Activated CD4-positive, alpha-beta T cell treated with anti-CD3 and anti-CD28 coated beads for 24 hours (primary cell): Measurements from ENCODE around the gene ADRB2.
"Not testable (repeated sequence)": the region's sequence is repeated elsewhere in the genome, so short reads cannot be mapped to it uniquely, and the experiment has no call there.

ENCODE experiments used
- DNase-seq, 2 donors: peaks; one replicate each; pipeline ENCODE4 v3.0.0-alpha.2; 2020; ENCODE audit warnings: low read depth in 2 of 2

Gene ADRB2

DNA sequence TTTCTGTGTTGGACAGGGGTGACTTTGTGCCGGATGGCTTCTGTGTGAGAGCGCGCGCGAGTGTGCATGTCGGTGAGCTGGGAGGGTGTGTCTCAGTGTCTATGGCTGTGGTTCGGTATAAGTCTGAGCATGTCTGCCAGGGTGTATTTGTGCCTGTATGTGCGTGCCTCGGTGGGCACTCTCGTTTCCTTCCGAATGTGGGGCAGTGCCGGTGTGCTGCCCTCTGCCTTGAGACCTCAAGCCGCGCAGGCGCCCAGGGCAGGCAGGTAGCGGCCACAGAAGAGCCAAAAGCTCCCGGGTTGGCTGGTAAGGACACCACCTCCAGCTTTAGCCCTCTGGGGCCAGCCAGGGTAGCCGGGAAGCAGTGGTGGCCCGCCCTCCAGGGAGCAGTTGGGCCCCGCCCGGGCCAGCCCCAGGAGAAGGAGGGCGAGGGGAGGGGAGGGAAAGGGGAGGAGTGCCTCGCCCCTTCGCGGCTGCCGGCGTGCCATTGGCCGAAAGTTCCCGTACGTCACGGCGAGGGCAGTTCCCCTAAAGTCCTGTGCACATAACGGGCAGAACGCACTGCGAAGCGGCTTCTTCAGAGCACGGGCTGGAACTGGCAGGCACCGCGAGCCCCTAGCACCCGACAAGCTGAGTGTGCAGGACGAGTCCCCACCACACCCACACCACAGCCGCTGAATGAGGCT, at the start of gene ADRB2:
Gene ADRB2 (plus strand): TSS at position 559 of the 686 bp plus-strand sequence. CDS start 221 bp downstream, outside the sequence.
- DNase-seq = peak; percentile 66 to 70

DNA sequence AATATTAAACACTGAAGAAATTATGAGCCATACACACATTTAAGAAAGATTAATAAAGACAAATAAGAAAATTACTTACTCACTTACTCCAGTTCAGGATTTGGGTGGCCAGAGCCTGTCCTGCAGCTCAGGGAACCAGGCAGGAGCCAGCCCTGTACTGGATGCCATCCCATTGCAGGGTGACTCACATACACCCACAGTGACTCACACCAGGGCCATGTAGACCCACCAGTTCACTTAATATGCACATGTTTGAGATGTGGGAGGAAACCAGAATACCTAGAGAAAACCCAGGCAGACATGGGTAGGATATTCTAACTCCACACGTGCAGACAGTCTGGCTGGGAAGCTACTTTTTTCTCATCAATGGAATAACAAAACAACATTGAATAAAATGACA, 49.6 kb upstream of the ADRB2 start:
- no peak for DNase-seq

DNA sequence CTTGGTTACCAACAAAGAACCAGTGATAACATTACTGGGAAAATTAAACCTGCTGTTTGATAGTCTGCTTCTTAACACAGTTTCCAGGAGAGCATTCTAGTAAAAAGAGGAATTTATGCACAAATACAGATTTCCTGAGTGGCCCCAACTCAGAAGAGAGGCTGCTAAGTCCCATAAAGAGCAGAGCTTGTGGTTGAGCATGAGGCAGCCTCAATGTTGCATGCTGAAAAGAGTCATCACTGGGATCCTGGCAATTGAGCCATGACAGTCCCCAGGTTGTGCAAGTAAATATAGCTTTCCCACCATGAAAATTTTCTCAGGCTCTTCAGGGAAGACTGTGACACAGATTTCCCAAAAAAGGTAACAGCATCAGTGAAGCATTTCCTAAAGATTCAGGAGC, 47.5 kb upstream of the ADRB2 start:
- no peak for DNase-seq

DNA sequence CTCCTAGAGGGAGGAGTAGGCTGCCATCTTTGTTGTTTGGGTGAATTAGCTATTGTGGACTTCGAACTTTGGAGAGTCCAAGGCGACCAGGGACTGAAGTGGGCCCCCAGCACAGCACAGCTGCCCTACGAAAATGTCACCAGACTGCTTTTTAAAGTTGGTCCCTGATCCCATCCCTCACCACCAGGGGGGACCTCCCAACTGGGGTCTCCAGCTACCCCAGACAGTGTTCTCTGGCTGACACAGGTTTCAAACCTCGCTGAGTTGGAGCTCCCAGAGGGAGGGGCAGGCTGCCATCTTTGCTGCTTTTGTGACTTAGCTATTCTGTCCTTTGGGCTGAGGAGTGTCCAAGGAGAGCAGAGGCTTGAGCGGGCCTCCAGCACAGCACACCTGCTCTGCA, 45.7 kb upstream of the ADRB2 start:
- DNase-seq = no peak

DNA sequence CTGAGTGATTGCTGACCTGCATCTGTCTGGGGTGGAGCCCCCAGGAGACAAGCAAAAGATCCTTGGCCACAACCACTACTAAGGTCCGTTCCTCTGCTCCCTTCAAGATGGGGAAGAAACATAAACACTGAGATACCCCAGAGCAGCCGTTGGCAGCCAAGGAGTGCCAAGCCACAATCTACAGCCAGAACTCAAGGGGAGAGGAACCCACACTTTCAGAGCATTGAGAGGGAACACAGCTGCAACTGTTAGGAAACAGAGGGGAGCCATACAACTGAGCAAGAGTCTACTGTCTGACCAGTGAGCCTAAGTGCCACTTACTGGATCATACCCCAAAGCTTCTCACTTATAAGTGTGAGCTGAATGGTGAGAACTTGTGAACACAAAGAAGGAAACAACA, 44.6 kb upstream of the ADRB2 start:
- DNase-seq = no peak

DNA sequence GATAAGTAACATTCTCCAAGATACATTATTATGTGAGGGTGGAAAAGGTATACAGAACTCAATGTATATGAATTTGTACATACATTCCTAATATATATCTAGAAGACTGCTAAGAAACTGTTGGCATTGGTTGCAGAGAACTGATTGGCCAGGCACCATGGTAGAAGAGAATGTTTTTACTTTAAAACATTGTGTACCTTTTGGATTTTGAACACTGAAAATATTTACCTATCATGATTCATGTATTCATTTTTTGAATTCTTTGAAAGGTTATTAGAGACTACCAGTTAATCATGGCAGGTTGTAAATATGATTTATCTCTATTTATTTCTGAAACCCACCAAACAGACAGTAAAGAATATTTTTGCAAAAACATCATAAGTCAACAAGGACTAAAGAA, 41.2 kb upstream of the ADRB2 start:
- DNase-seq = no peak

DNA sequence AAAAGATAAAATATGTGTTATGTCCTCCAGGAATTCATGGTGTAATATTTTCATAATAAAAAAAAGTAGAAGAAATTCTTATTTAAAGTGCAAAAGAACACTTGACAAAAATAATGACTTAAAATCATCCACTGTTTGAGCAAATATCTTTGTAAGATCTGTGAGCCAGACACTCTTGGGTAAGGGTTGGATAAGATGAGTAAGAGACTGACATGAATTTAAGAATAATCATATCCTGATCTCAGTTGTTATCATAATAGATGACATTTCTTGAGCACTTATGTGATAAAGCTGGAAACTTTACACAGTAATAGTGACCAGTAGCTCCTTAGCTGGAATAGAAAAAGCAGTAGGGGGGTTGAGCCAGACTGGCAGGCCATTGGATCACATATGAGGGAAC, 40.0 kb upstream of the ADRB2 start:
- DNase-seq = no peak

DNA sequence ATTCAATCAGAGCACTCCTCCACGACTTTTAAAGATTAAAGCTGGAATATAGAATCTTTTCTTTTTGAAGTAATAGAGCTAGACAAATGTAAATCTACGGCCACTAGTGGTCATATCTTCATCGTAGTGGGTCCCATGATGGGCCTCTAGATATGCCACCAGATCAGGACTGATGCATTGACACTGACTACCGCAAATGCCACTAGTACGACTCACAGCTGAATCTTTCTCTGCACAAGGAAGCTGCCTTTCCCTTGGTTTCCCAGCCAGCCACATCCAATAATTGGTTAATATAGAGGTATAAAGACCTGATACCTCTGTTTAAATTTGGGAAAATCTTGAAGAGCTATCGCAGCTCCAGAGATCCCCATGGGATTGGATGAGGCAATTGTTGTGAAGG, 37.8 kb upstream of the ADRB2 start:
- no peak for DNase-seq

DNA sequence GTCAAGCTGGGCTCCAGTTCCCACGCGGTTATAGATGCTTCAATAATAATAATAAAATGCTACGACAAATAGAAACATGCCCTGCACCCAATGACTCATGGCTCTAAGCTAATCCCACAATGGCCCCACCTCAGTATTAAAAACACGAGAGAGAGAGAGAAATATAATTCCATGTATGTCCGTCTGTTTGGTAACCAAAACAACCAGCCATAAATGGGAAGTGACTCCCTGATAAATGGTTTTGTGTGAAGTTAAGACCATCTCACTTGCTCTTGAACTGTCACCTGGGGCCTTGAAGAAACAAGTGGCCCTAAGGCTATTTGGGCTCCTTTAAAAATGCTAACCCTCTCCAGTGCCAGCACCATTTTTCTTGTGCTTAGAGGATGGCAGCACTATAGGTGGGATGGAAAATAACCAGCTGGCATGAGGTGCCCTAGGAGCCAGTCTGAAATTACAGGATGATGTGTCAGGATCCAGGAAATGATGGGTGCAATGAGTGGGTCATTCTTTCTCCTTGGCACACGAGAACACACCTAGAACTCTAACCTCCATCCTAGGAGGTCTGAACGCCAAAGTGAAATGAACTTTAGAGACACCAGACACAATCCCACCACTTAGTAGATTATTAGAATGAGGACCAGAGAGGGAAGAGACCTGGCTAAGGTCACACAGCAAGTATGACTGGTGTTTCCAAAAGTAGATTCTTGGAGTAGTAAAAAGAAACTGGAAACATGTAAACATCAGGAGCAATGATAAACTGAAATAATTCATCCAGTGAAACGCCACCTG, 35.7 kb upstream of the ADRB2 start:
- DNase-seq = no peak

DNA sequence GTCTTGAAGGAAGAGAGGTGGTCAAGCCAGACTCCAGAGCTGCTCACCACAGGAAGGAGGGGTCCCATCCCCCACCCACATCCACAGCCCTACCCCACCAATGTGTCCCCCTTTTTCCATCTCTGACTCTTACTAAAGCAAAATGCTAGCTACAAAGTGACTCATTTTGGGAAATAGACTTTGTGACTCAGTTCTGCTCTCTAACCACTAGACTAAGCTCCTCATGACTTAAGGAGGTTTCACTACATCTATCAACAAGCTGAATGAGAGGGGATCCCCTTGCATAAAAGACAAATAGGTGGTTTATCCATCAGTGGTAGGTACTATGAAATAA, 35.1 kb upstream of the ADRB2 start:
- no peak for DNase-seq

DNA sequence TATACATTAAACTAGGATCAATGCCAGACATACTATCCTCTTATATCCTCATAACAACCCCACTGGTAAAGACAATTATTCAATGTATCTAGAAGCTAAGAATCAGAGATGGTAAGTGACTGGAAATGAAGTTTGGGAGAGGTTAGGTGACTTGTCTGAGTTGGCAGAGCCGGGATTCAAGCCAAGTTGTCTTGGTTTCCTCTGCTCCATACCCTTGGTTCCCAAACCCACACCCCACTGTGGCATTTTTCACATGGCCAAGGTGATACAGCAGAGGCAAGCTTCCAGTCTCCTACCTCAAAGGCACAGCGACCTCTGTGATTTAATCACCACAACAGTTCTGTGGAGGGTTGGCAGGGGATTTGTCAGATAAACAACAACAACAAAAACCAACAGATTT, 34.7 kb upstream of the ADRB2 start:
- DNase-seq = no peak

DNA sequence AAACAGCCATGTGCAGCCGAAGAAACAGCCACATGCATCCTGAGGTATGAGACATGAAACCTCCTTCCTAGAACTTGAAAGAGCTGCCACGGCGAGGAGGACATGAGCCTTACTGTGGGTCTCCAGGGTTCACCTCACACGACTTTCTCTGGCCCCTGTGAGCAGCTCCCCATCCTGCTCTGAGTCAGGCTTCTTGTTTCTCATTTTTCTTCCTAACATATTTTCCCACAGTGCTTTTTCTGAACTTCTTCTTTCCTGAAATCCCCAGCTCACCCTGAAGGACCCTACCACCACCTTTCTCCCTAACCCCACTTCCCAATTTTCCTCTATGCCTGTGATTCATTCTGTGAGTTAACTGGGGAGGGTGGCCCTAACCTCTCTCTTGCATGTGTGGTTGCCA, 33.7 kb upstream of the ADRB2 start:
- DNase-seq = no peak

DNA sequence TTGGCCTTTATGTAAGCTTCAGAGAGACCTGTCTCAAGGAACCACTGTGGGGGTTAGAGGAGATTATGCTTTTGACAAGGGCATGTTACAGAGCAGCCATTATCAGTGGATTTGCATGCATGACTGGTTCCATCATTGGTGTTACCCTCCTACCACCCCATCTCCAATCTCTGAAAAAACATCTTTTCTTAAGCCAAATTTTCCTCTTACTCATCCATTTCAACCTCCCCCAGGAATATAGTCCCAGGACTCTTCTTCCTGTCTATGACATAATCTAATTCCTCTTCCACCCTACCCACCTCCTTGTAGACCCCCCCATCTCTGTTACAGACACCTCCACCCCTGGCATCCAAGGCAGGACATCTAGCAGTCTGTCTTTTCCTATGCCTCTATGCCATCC, 33.1 kb upstream of the ADRB2 start:
- no peak for DNase-seq

DNA sequence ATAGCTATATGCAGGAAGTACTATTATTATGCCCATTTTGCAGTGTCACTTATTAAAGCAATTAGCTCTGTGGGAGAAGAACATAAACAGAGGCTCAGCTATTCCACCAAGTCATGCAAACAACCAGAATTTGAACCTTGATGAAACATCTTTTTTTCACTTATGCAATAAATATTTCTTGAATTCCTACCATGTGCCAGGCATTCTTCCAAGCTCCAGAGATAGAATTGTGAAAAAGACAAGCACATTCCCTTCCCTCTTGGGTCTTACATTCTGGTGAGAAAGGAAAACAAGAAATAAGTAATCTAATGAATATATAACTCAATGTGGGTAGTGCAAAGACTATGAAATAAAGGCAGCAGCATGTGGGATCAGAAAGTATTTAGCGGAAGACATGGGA, 32.1 kb upstream of the ADRB2 start:
- DNase-seq = no peak

DNA sequence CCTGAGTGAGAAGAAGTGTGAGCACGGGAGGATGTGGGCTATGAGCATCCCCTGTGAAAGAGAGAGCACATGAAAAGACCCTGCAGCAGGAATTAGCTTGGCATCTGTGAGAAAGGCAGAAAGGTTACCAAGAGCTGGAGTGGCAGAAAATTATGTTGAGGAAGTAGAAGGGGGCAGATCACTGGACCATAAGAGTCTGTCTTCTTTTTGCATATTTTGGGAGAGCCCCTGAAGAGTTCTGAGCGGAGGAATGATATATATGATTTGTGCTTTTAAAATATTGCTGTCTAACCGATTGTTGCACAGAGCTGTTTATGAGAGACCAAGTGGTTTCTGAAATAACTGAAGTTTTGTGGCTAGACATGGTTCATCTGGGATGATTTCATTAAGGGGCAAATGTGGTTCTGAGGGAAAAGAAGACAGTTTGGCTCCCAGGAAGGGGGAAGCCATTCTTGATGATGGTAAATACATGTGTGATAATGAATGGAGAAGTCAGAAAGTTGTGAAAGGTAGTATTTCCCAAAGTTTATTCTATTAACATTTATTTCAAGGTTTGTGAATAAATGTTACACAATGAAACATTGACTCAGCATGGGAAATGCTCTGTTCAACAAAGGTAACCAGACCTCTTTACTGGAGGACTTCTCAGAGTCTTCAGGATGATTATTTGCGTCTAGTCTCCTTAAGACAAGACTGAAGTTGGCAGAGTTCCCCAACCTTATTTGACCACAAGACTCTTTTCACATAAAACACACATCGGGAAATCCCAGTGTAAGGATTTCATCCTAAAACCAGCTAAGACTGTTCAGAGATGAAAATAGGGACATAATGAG, 31.5 kb upstream of the ADRB2 start:
- no peak for DNase-seq

DNA sequence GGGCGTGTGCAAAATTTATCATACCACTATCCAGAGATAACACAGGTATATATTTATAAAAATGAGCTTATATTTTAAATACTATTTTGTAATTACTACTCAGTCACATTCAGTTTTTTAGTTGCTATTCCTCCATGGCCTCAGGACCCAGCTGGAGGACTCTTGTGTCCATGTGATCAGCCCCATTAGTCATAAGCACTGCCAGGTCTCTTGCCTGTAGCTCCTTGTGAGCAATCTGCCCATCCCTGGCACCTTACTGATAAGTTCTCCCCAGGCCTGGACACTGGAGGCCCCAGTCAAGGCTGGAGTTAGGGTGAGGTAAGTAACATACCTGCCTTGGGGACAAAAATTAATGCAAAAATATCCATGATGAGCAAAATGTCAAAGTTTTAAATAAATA, 29.5 kb upstream of the ADRB2 start:
- no peak for DNase-seq

DNA sequence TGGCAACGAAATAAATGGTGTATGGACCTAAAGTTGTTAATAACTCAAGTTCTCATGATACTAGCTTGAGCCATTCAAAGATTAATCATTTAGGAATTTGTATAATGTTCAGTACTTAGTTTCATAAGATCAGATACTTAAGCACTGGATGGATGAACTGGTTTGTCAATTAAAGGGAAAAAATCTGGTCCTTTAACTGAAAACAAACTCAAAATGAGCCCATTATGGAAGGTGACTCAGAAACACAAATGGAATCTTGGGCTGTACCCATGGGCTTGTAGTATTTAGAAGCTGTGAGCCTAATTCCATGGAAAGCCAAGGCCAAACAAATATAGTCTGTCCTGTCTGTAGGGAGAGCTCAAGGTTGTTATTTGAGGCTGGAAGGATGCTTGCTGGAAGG, 27.6 kb upstream of the ADRB2 start:
- no peak for DNase-seq

DNA sequence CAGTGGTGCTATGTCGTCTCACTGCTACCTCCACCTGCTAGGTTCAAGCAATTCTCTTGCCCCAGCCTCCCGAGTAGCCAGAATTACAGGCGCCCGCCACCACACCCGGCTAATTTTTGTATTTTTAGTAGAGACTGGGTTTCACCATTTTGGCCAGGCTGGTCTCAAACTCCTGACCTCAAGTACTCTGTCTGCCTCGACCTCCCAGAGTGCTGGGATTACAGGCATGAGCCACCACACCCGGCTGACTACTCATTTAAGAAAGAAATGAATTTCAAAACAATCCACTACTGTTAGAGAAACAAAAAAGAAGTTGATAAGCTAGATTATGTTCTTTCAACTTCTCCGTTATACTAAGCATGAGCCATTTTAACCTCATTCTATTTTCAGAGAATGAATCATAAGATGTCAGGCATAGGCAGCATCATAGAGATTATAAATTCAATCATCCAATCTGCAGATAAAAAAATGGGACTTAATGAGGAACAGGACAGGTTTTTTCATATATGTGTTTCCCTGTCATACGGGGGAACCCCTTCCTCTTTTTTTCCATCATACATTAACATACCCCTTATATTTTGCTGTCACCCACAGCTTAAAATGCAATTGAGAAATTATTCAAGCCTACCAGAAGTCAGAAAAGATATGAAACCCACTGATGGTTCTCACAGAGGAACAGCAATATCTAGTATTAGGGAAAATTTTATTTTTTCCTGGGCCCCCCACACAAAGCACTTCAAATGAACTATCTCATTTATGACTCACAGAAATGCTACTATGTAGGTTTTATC, 26.5 kb upstream of the ADRB2 start:
- no peak for DNase-seq

DNA sequence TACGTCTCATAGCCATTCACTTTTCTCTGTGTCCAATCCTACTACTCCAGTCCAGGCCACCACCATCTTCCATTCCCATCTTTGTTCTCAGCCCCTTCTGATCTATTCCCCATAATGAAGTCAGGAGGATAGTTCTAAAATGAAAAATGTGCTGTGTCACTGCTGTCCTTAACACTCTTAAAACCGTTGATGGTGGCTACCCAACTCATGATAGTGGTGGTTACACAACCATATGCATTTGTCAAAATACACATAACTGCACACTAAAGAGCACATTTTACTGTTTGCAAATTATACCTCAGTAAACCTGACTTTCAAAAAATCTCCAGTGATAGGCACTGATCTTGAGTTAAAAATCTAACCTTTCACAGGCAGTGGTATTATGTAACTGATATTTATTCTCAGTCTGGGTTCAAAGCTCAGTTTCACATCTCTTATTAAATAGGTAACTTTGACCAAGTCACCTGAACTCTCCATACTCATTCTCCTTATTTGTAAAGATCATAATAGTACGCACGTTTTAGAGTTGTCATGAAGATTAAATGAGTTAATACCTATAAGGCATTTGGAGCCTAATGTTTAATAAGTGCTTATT, 24.6 kb upstream of the ADRB2 start:
- no peak for DNase-seq

DNA sequence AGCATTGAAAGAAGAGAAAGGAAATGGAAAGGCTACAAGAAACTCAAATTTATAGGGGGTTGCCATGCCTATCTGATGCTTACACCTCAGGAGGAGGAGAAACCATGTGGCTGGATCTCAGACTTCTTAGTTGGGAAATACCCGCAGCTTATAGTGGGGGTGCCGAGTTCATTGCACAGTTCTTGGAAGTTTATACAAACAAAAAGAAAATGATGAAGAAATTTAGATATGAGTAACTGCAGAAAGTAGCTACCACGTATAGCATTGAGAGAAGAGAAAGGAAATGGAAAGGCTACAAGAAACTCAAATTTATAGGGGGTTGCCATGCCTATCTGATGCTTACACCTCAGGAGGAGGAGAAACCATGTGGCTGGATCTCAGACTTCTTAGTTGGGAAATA, 23.0 kb upstream of the ADRB2 start:
- DNase-seq = not testable (repeated sequence)

DNA sequence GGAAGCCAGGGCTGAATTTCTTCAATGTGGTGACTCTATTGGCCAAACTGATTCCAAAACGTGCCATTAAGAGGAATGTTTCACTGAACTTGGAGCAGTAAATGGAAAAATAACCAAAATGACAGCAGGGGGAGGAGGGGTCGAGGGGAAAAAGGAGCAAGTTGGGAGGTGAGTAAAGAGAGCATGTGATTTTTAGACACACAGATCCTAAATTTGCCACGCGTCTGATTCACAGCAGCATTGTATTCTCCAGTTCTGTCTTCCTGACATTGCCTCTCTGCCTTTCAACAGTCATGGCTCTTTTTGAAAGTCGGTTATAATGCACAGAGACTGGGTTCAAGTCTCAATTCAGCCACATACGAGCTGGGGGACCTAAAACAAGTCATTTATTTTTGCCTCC, 22.0 kb upstream of the ADRB2 start:
- no peak for DNase-seq
